Osteoblast (primary cell): Measurements from ENCODE around the gene TNNC1. TPM values are rescaled to one million over a fixed set of nuclear protein-coding genes. Genes with fewer than 3 reads are reported as not detected.

Experiments used
- DNase-seq: peaks from one replicate; pipeline ENCODE4 v3.0.0; 2011; ENCODE audit warnings: low spot score, mixed read lengths; ENCODE audit not compliant: insufficient read length; ENCODE audit errors: missing footprints
- H2AFZ ChIP-seq: 2 replicates; pipeline ENCODE4 v1.6.0; 2011; ENCODE audit warnings: mild to moderate bottlenecking, low read length
- H3K27ac ChIP-seq: 2 replicates; pipeline ENCODE4 v1.5.1; 2011; ENCODE audit warnings: mild to moderate bottlenecking, low read depth, low read length, moderate library complexity
- H3K27me3 ChIP-seq: 2 replicates; pipeline ENCODE4 v1.6.0; 2012; ENCODE audit warnings: mild to moderate bottlenecking, control low read depth, inconsistent platforms, low read length, moderate library complexity; ENCODE audit not compliant: insufficient read depth
- H3K36me3 ChIP-seq: 2 replicates; pipeline ENCODE4 v1.5.1; 2011; ENCODE audit warnings: mild to moderate bottlenecking, low read length, control low read depth, moderate library complexity; ENCODE audit not compliant: insufficient read depth
- H3K4me1 ChIP-seq: 2 replicates; pipeline ENCODE4 v1.5.1; 2011; ENCODE audit warnings: mild to moderate bottlenecking, low read length, control low read depth, moderate library complexity; ENCODE audit not compliant: insufficient read depth
- H3K4me2 ChIP-seq: 2 replicates; pipeline ENCODE4 v1.6.0; 2011; ENCODE audit warnings: mild to moderate bottlenecking, low read length; ENCODE audit not compliant: insufficient read depth
- H3K4me3 ChIP-seq: fragments of 200-600 bp; sonication (generic); 3 replicates; pipeline ENCODE4 v1.5.1; 2012; ENCODE audit warnings: mild to moderate bottlenecking, low read length, inconsistent platforms; ENCODE audit not compliant: insufficient read depth
- H3K79me2 ChIP-seq: 2 replicates; pipeline ENCODE4 v1.6.0; 2012; ENCODE audit warnings: mild to moderate bottlenecking, low read length, control low read depth, inconsistent platforms; ENCODE audit not compliant: insufficient read depth
- H3K9me3 ChIP-seq: 2 replicates; pipeline ENCODE4 v1.5.1; 2011; ENCODE audit warnings: low read depth, low read length, control low read depth
- H4K20me1 ChIP-seq: 2 replicates; pipeline ENCODE4 v1.6.0; 2012; ENCODE audit warnings: mild to moderate bottlenecking, low read length, control low read depth; ENCODE audit not compliant: insufficient read depth
- CTCF ChIP-seq: IDR thresholded peaks from 2 replicates; pipeline ENCODE4 v1.5.1; 2011; ENCODE audit warnings: mild to moderate bottlenecking, low read depth, low read length, moderate library complexity; ENCODE audit errors: extremely low read depth
- total RNA-seq: library from RNA; depleted of rRNA; stranded (reverse); fragments of >200 nt; gene quantifications from 2 replicates; pipeline ENCODE4 v1.2.3, GENCODE V29; 2012

Gene TNNC1
- total RNA-seq, 1 donor = 0.36 TPM

- Histone ChIP-seq H3K9me3 (no peaks in the 10 kb centered on the region), H3K4me1 (peaks cover 4% of the 10 kb centered on the region), H3K4me3 (no peak overlapping the region), H2AFZ (no peak overlapping the region), H3K36me3 (no peaks in the 10 kb centered on the region), H3K27ac (no peak overlapping the region), H4K20me1 (no peaks in the 10 kb centered on the region), H3K79me2 (no peaks in the 10 kb centered on the region), H3K4me2 (no peak overlapping the region), H3K27me3 (peaks cover 10% of the 10 kb centered on the region)
- no peak for TF ChIP-seq CTCF
- DNase-seq = no peak
These were observed 20.4 kb downstream of the TNNC1 start for GRCh38 chr3:52433328-52433995.

GRCh38 chr3:52432691-52433141, 21.1 kb downstream of the TNNC1 start:
- H3K4me2 ChIP-seq = no peak overlapping the region
- H3K36me3 ChIP-seq = no peaks in the 10 kb centered on the region
- H3K27me3 ChIP-seq = peaks cover 10% of the 10 kb centered on the region
- H3K4me1 ChIP-seq = peaks cover 4% of the 10 kb centered on the region
- no peaks in the 10 kb centered on the region for H4K20me1 ChIP-seq
- no peak for DNase-seq
- no peaks in the 10 kb centered on the region for H3K9me3 ChIP-seq
- TF ChIP-seq CTCF = no peak
- H3K4me3 ChIP-seq = no peak overlapping the region
- H3K79me2 ChIP-seq = no peaks in the 10 kb centered on the region
- H3K27ac ChIP-seq = no peak overlapping the region
- no peak overlapping the region for H2AFZ ChIP-seq

GRCh38 chr3:52432225-52432624, 21.6 kb downstream of the TNNC1 start:
- no peaks in the 10 kb centered on the region for H4K20me1 ChIP-seq
- H3K79me2 ChIP-seq = no peaks in the 10 kb centered on the region
- peaks cover 4% of the 10 kb centered on the region for H3K4me1 ChIP-seq
- no peaks in the 10 kb centered on the region for H3K9me3 ChIP-seq
- no peak overlapping the region for H3K4me3 ChIP-seq
- no peak for TF ChIP-seq CTCF
- no peak overlapping the region for H2AFZ ChIP-seq
- DNase-seq = no peak
- H3K4me2 ChIP-seq = no peak overlapping the region
- peaks cover 10% of the 10 kb centered on the region for H3K27me3 ChIP-seq
- no peak overlapping the region for H3K27ac ChIP-seq
- H3K36me3 ChIP-seq = no peaks in the 10 kb centered on the region

GRCh38 chr3:52431459-52432223, 22.2 kb downstream of the TNNC1 start:
- Histone ChIP-seq H3K9me3 (no peaks in the 10 kb centered on the region), H3K27ac (no peak overlapping the region), H3K36me3 (no peaks in the 10 kb centered on the region), H3K79me2 (no peaks in the 10 kb centered on the region), H3K4me3 (no peak overlapping the region), H2AFZ (no peak overlapping the region), H3K27me3 (peaks cover 10% of the 10 kb centered on the region), H3K4me1 (peaks cover 4% of the 10 kb centered on the region), H3K4me2 (no peak overlapping the region), H4K20me1 (no peaks in the 10 kb centered on the region)
- no peak for TF ChIP-seq CTCF
- no peak for DNase-seq
